H1 (cell line): Measurements from ENCODE around the gene PGM2L1. TPM values are rescaled to one million over a fixed set of nuclear protein-coding genes. Genes with fewer than 3 reads are reported as not detected.

Experiments
- CTCF ChIA-PET: fragments of 300-600 bp; sonication (Branson Sonifier 250); formaldehyde crosslinking; loops from one replicate; lab custom pipeline; 2021; ENCODE audit not compliant: partially characterized antibody; lab: Charles Lee
- POLR2A ChIA-PET: fragments of 300-600 bp; sonication (Branson Sonifier 250); formaldehyde crosslinking; loops from one replicate; lab custom pipeline; 2021; ENCODE audit warnings: inconsistent platforms; ENCODE audit not compliant: partially characterized antibody; lab: Charles Lee
- DNase-seq, 2 experiments: peaks; one replicate each; pipeline versions ENCODE4 v3.0.0 to v3.0.0-alpha.2; 2010 to 2022; ENCODE audit warnings: low spot score in 2 of 2, low read depth in 1 of 2, mixed read lengths in 1 of 2
- FAIRE-seq: peaks from 2 replicates; lab custom pipeline; 2011; peaks lifted over from hg19 to GRCh38; lab: Jason Lieb, UNC
- H2AFZ ChIP-seq: 2 replicates; pipeline ENCODE4 v1.8.1; 2012; ENCODE audit warnings: low read length, inconsistent platforms
- H2AK5ac ChIP-seq: 2 replicates; pipeline ENCODE4 v1.6.1; 2013; ENCODE audit warnings: low read depth, low read length
- H2BK120ac ChIP-seq: replicated peaks from 2 replicates; pipeline ENCODE3; 2013; ENCODE audit warnings: low read depth, low read length, inconsistent platforms
- H2BK12ac ChIP-seq: 2 replicates; pipeline ENCODE4 v1.6.1; 2013; ENCODE audit warnings: low read depth, low read length
- H2BK15ac ChIP-seq: 2 replicates; pipeline ENCODE4 v1.6.1; 2013; ENCODE audit warnings: low read length
- H2BK20ac ChIP-seq: 2 replicates; pipeline ENCODE4 v1.6.1; 2013; ENCODE audit warnings: low read length
- H2BK5ac ChIP-seq: 2 replicates; pipeline ENCODE4 v1.6.1; 2013; ENCODE audit warnings: low read depth, low read length
- H3K14ac ChIP-seq: 2 replicates; pipeline ENCODE4 v1.6.1; 2013; ENCODE audit warnings: inconsistent platforms; ENCODE audit not compliant: insufficient read length
- H3K18ac ChIP-seq: 2 replicates; pipeline ENCODE4 v1.6.1; 2013; ENCODE audit warnings: low read length; ENCODE audit errors: extremely low read depth
- H3K23ac ChIP-seq: 2 replicates; pipeline ENCODE4 v1.6.1; 2013; ENCODE audit warnings: inconsistent platforms; ENCODE audit not compliant: insufficient read length
- H3K23me2 ChIP-seq: 2 replicates; pipeline ENCODE4 v1.6.1; 2013; ENCODE audit warnings: low read depth, low read length
- H3K27ac ChIP-seq: 2 replicates; pipeline ENCODE4 v1.6.1; 2011; ENCODE audit warnings: low read depth, low read length, inconsistent platforms
- H3K27me3 ChIP-seq, 4 experiments: replicated peaks in 1 of 4; 1 replicate in 1 of 4; 2 replicates in 3 of 4; pipeline versions ENCODE4 v1.6.1 to v1.8.1; 2011 to 2013; ENCODE audit warnings: low read length in 3 of 4, mild to moderate bottlenecking in 3 of 4, inconsistent platforms in 2 of 4, mixed read lengths in 2 of 4, moderate library complexity in 1 of 4; ENCODE audit not compliant: control insufficient read depth in 3 of 4, insufficient read depth in 3 of 4; ENCODE audit errors: extremely low read depth in 1 of 4
- H3K36me3 ChIP-seq, 4 experiments: 2 replicates each; pipeline versions ENCODE4 v1.6.1 to v1.8.1; 2011 to 2013; ENCODE audit warnings: mild to moderate bottlenecking in 4 of 4, low read length in 3 of 4, moderate library complexity in 2 of 4, control low read depth in 1 of 4, inconsistent platforms in 1 of 4; ENCODE audit not compliant: insufficient read depth in 4 of 4, control insufficient read depth in 2 of 4
- H3K4ac ChIP-seq: replicated peaks from 2 replicates; pipeline ENCODE3; 2013; ENCODE audit warnings: low read length, low read depth, mixed read lengths, inconsistent platforms; ENCODE audit not compliant: insufficient read length
- H3K4me1 ChIP-seq, 4 experiments: replicated peaks in 1 of 4; 1 replicate in 1 of 4; 2 replicates in 3 of 4; pipeline versions ENCODE4 v1.6.1 to v1.8.1; 2011 to 2013; ENCODE audit warnings: low read length in 3 of 4, inconsistent platforms in 2 of 4, mixed read lengths in 1 of 4; ENCODE audit not compliant: insufficient read depth in 4 of 4, control insufficient read depth in 3 of 4
- H3K4me2 ChIP-seq, 2 experiments: 2 replicates each; pipeline versions ENCODE4 v1.6.1 to v1.8.1; 2011 to 2013; ENCODE audit warnings: low read depth in 2 of 2, low read length in 2 of 2, control low read depth in 1 of 2, inconsistent platforms in 1 of 2, mild to moderate bottlenecking in 1 of 2; ENCODE audit not compliant: insufficient read depth in 1 of 2
- H3K4me3 ChIP-seq, 4 experiments: fragments of 200-600, 300-600 bp in 1 of 4; sonication (generic), shearing (Covaris generic), sonication (Bioruptor Twin) in 1 of 4; 2 replicates each; pipeline versions ENCODE4 v1.5.1 to v1.8.1; 2011 to 2016; ENCODE audit warnings: low read length in 4 of 4, low read depth in 3 of 4, control low read depth in 2 of 4, inconsistent platforms in 2 of 4, mild to moderate bottlenecking in 2 of 4, mixed read lengths in 1 of 4, moderate library complexity in 1 of 4; ENCODE audit not compliant: insufficient read depth in 2 of 4; ENCODE audit errors: extremely low read depth in 1 of 4
- H3K56ac ChIP-seq: replicated peaks from 2 replicates; pipeline ENCODE3; 2013; ENCODE audit warnings: low read depth, mild to moderate bottlenecking, mixed read lengths, low read length, inconsistent platforms; ENCODE audit not compliant: insufficient read length
- H3K79me1 ChIP-seq: 2 replicates; pipeline ENCODE4 v1.6.1; 2013; ENCODE audit warnings: low read depth, low read length, control low read depth
- H3K79me2 ChIP-seq, 2 experiments: 2 replicates each; pipeline versions ENCODE4 v1.6.1 to v1.8.1; 2012 to 2013; ENCODE audit warnings: low read length in 2 of 2, mild to moderate bottlenecking in 2 of 2, inconsistent platforms in 1 of 2; ENCODE audit not compliant: insufficient read depth in 2 of 2, control insufficient read depth in 1 of 2
- H3K9ac ChIP-seq, 4 experiments: replicated peaks in 1 of 4; 1 replicate in 1 of 4; 2 replicates in 3 of 4; pipeline versions ENCODE4 v1.6.1 to v1.8.1; 2011 to 2013; ENCODE audit warnings: low read depth in 3 of 4, low read length in 3 of 4, control low read depth in 2 of 4, mild to moderate bottlenecking in 2 of 4, moderate library complexity in 2 of 4, inconsistent platforms in 1 of 4; ENCODE audit errors: extremely low read depth in 1 of 4
- H3K9me3 ChIP-seq, 2 experiments: 2 replicates each; pipeline versions ENCODE4 v1.6.1 to v1.8.1; 2012 to 2013; ENCODE audit warnings: mild to moderate bottlenecking in 2 of 2, moderate library complexity in 2 of 2, control low read depth in 1 of 2, inconsistent platforms in 1 of 2, low read depth in 1 of 2, low read length in 1 of 2, mixed read lengths in 1 of 2; ENCODE audit not compliant: insufficient read depth in 2 of 2
- H4K20me1 ChIP-seq, 2 experiments: replicated peaks in 1 of 2; 2 replicates each; pipeline versions ENCODE3 to v1.8.1; 2011 to 2013; ENCODE audit warnings: inconsistent platforms in 2 of 2, low read length in 2 of 2, mild to moderate bottlenecking in 1 of 2; ENCODE audit not compliant: insufficient read depth in 2 of 2, control insufficient read depth in 1 of 2
- H4K5ac ChIP-seq: 2 replicates; pipeline ENCODE4 v1.6.1; 2013; ENCODE audit warnings: low read length, low read depth, mixed read lengths, inconsistent platforms; ENCODE audit not compliant: insufficient read length
- H4K8ac ChIP-seq: 2 replicates; pipeline ENCODE4 v1.8.0; 2013; ENCODE audit warnings: mild to moderate bottlenecking, moderate library complexity, low read length, inconsistent platforms; ENCODE audit not compliant: insufficient read depth; ENCODE audit errors: extremely low read depth
- H4K91ac ChIP-seq: replicated peaks from 2 replicates; pipeline ENCODE3; 2013; ENCODE audit warnings: low read length, mixed read lengths, inconsistent platforms; ENCODE audit not compliant: insufficient read length
- SIN3A ChIP-seq, 2 experiments: IDR thresholded peaks in 1 of 2; conservative IDR thresholded peaks in 1 of 2; 2 replicates each; pipeline ENCODE4 v1.6.1; 2011 to 2012; ENCODE audit warnings: low read length in 2 of 2, improper control_type of control experiment in 1 of 2, low read depth in 1 of 2, mild to moderate bottlenecking in 1 of 2
- SRF ChIP-seq: IDR thresholded peaks from 2 replicates; pipeline ENCODE4 v1.6.1; 2011; ENCODE audit warnings: mild to moderate bottlenecking, low read depth, low read length, moderate library complexity
- WGBS, 2 experiments: shearing (Covaris generic) in 1 of 2; methylation state at CpG; one replicate each; pipeline versions ENCODE4 v1.1.6 to v1.1.7; 2013 to 2015; ENCODE audit warnings: low lambda C conversion rate in 2 of 2, mixed read lengths in 2 of 2, inconsistent platforms in 1 of 2, low coverage in 1 of 2, missing lambda C conversion rate in 1 of 2; ENCODE audit not compliant: insufficient replicate concordance in 2 of 2, insufficient coverage in 1 of 2, insufficient read length in 1 of 2; ENCODE audit errors: extremely low coverage in 1 of 2, missing lambda C conversion rate in 1 of 2; 5-methylcytosine and 5-hydroxymethylcytosine counted together
- polyA plus RNA-seq, 7 experiments: library from polyadenylated mRNA; depleted of rRNA in 3 of 7; stranded (reverse) in 5 of 7; unstranded in 2 of 7; fragments of >200 nt in 5 of 7; fragments of 200-250 nt in 2 of 7; gene quantifications; 1 replicate in 5 of 7; 2 replicates in 1 of 7; 4 replicates in 1 of 7; pipeline versions ENCODE4 v1.2.1 to v1.2.3, GENCODE V29; 2011 to 2013; ENCODE audit warnings: missing spikeins in 2 of 7, mixed read lengths in 2 of 7
- total RNA-seq: library from RNA; stranded (reverse); fragmentation: NEBNext Ultra II Directional; extraction: Animal tissue kit (Norgen Biotek cat#: 25700); gene quantifications from 2 replicates; pipeline ENCODE4 v1.2.1, GENCODE V29; 2021
- TF ChIP-seq, protein P1 (sequence below), 3 experiments: IDR thresholded peaks; 1 replicate in 2 of 3; 2 replicates in 1 of 3; pipeline versions ENCODE4 v1.5.1 to v1.6.1; 2011; ENCODE audit warnings: low read length in 3 of 3, mild to moderate bottlenecking in 3 of 3, inconsistent platforms in 2 of 3, low read depth in 1 of 3, moderate library complexity in 1 of 3; ENCODE audit not compliant: insufficient read depth in 1 of 3; ENCODE audit errors: control extremely low read depth in 1 of 3

Gene PGM2L1
- total and polyA plus RNA-seq, 2 of the 8 experiments (the other 6 are each of a cell fraction or from before 2014, with no cell fraction given): 5.0 to 42.7 TPM

DNA sequence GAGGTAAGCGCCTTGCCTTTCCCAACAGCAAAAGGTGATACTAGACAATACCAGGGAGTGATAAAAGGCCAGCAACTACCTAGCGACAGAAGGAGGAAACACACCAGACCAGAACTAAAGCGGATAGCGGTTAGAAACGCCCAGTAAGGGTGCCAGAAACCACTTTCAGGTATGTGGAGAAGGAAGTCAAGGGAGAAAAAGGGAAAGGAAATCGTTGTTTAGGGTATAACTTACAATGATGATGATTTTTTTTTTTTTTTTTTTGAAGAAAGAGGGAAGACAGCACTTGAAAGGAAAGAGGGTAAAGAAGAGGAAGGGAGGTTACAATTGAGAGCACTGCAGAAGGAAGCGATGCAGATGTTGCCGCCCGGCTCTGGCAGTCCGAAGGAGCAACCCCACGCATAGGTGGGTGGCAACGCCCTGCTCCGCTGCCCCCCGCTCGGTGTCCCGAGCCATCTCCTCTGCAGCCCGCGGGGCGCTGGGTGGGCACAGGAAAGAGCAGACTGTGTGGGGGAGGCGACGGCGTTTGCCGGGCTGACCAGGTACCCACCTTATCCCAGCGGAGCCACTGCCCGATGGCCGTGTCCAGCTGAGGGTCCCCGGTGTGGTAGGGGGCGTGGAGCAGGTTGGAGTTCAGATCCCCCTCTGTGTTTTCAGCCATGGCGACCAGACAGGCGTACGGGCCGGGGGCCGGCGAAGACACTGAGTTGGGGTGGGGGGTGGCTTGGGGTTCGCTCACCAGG, 561 bp downstream of the PGM2L1 start:
- peak; percentile 71 for FAIRE-seq
- Histone ChIP-seq H4K8ac (0 out of 2 replicates have a peak overlapping the region, but pooled peaks have one; percentile 87), H3K4me2 (peak overlapping the region; percentile 87 to 90), H3K56ac (peak overlapping the region; percentile 69), H2BK15ac (no peak overlapping the region; the same call in 1 of the 2 replicates), H4K20me1 (no peaks in the 10 kb centered on the region), H3K9me3 (no peaks in the 10 kb centered on the region), H3K79me1 (no peaks in the 10 kb centered on the region; the same call in 1 of the 2 replicates), H3K79me2 (peaks cover 0 to 25% of the 10 kb centered on the region in 2 experiments; a peak in 2 of 4 replicates), H3K4ac (peak overlapping the region; percentile 53), H3K27me3 (no peaks in the 10 kb centered on the region), H2AK5ac (no peak overlapping the region), H2BK120ac (no peak overlapping the region), H2AFZ (peak overlapping the region; percentile 51; the same call in 1 of the 2 replicates), H2BK5ac (peak overlapping the region; percentile 71; the same call in 1 of the 2 replicates), H3K14ac (no peak overlapping the region), H3K23ac (no peak overlapping the region), H3K4me1 (peaks cover 0 to 3% (median 0%) of the 10 kb centered on the region in 4 experiments; a peak in 2 of 7 replicates), H2BK12ac (peak overlapping the region; percentile 60; the same call in 1 of the 2 replicates), H3K9ac (peak overlapping the region; percentile 62 to 74 (median 68); a peak in 6 of 7 replicates), H2BK20ac (no peak overlapping the region), H3K27ac (no peak overlapping the region; the same call in 1 of the 2 replicates), H4K91ac (peak overlapping the region; percentile 40), H3K23me2 (peaks cover 8% of the 10 kb centered on the region; the same call in 1 of the 2 replicates), H3K18ac (peak overlapping the region; percentile 71), H3K36me3 (no peaks in the 10 kb centered on the region), H3K4me3 (peak overlapping the region; percentile 54 to 98 (median 82)), H4K5ac (peak overlapping the region; percentile 77)
- WGBS, 2 experiments: 2% methylated on average over 28 of the region's 35 CpGs; no CpG with 5 or more reads in 1 of the 2 experiments
- TF ChIP-seq SRF (no peak), SIN3A (conservative IDR thresholded peaks at IDR 0.05 in 1 of 2, IDR thresholded peaks at IDR 0.05 in 1 of 2; ENCODE audit: low read depth in 1 of 2, low read length in 2 of 2) (0 out of 4 replicates have a peak, but pooled peaks of 1 of the 2 experiments have one; percentile 48)
- TF ChIP-seq, protein P1, sequence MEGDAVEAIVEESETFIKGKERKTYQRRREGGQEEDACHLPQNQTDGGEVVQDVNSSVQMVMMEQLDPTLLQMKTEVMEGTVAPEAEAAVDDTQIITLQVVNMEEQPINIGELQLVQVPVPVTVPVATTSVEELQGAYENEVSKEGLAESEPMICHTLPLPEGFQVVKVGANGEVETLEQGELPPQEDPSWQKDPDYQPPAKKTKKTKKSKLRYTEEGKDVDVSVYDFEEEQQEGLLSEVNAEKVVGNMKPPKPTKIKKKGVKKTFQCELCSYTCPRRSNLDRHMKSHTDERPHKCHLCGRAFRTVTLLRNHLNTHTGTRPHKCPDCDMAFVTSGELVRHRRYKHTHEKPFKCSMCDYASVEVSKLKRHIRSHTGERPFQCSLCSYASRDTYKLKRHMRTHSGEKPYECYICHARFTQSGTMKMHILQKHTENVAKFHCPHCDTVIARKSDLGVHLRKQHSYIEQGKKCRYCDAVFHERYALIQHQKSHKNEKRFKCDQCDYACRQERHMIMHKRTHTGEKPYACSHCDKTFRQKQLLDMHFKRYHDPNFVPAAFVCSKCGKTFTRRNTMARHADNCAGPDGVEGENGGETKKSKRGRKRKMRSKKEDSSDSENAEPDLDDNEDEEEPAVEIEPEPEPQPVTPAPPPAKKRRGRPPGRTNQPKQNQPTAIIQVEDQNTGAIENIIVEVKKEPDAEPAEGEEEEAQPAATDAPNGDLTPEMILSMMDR (IDR thresholded peaks at IDR 0.05; ENCODE audit: control extremely low read depth in 1 of 3, insufficient read depth in 1 of 3, low read depth in 1 of 3, low read length in 3 of 3): peak in 1 of 3 experiments; percentile 40; a peak in 1 of 4 replicates
- CTCF ChIA-PET: interaction anchor here (1.2 to 4.1 kb wide), 3 partner anchors 7 to 44 kb away, joined by 3 to 20 read pairs (median 8); no protein-coding TSS in a partner anchor
- POLR2A ChIA-PET: interaction anchor here (0.6 to 2.2 kb wide), 5 partner anchors 9 to 381 kb away, joined by 3 to 15 read pairs (median 4); no protein-coding TSS in a partner anchor
- no peak for DNase-seq
